ENCODE data around the gene ARID3B.
"Not testable (repeated sequence)": the region's sequence is repeated elsewhere in the genome, so short reads cannot be mapped to it uniquely, and the experiment has no call there.

ARID3B gene

DNA sequence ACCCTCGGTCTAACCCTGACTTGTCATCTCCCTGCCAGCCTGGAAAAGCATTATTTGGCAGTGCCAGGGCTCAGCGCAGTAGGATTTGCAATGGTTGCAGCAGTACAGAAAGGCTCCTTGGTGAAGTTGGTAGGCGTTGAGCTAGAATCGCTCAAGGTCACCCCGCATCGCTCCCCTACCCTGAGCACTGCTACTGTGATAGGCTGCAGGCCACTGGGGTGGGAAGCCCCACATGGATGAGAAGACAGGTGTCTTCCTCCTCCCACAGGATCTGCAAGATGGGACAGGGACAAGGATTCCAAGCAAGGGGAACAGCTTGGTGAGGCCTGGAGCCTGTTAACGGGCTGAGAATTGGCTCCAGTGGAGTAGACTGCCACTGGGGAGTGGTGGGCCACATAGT is 85.3 kb downstream of the ARID3B start:
- DNase-seq = no peak
- peaks cover 96% of the 10 kb centered on the region for H3K36me3 ChIP-seq
- TF ChIP-seq, protein P1, sequence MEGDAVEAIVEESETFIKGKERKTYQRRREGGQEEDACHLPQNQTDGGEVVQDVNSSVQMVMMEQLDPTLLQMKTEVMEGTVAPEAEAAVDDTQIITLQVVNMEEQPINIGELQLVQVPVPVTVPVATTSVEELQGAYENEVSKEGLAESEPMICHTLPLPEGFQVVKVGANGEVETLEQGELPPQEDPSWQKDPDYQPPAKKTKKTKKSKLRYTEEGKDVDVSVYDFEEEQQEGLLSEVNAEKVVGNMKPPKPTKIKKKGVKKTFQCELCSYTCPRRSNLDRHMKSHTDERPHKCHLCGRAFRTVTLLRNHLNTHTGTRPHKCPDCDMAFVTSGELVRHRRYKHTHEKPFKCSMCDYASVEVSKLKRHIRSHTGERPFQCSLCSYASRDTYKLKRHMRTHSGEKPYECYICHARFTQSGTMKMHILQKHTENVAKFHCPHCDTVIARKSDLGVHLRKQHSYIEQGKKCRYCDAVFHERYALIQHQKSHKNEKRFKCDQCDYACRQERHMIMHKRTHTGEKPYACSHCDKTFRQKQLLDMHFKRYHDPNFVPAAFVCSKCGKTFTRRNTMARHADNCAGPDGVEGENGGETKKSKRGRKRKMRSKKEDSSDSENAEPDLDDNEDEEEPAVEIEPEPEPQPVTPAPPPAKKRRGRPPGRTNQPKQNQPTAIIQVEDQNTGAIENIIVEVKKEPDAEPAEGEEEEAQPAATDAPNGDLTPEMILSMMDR (IDR thresholded peaks at IDR 0.05; ENCODE audit: low read depth, low read length) = no peak
- no peaks in the 10 kb centered on the region for H3K9me3 ChIP-seq (ENCODE audit: severe bottlenecking)
- no peaks in the 10 kb centered on the region for H3K27me3 ChIP-seq (ENCODE audit: insufficient read depth, low read depth, severe bottlenecking)
- H3K27ac ChIP-seq = no peak overlapping the region
- no peak overlapping the region for H3K4me3 ChIP-seq (ENCODE audit: low read depth, low read length)

DNA sequence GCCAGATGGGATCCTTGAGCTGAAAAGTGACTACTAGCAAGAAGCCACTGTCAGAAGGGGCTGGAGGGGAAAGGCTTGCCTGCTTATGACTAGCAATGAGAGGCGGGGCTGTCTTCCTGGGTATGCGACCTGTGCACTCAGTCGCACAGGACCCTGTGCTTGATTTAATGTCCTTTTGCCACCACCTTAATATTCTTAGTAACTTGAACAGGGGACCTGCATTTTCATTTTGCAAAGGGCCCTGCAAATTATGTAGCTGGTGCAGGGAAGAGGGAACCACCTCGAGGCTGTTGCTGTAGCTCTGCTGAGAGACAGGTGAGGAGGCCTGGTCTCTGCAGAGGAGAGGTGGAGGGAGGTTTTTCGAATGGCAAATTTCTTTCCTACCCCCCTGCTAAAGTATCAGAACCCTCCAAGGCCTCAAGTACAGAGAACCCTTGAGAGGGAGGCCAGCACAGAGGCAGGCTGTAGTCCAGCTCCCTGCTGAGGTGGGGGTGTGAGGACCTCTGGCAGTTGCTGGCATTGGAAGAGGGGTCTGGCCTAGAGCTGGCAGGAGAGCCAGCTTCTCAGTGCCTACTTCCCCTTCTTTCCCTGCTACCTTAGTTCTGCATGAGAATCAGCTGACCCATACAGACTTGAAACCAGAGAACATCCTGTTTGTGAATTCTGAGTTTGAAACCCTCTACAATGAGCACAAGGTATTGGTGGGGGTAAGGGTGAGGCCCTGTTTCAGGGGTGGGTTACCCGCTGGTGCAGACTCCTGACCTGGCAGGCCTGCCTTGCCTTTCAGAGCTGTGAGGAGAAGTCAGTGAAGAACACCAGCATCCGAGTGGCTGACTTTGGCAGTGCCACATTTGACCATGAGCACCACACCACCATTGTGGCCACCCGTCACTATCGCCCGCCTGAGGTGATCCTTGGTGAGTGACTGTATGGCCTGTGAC is 86.0 kb downstream of the ARID3B start:
- Histone ChIP-seq H3K9me3 (ENCODE audit: severe bottlenecking) (no peaks in the 10 kb centered on the region), H3K27ac (no peak overlapping the region), H3K36me3 (peaks cover 95% of the 10 kb centered on the region), H3K4me3 (ENCODE audit: low read depth, low read length) (no peak overlapping the region), H3K27me3 (ENCODE audit: insufficient read depth, low read depth, severe bottlenecking) (no peaks in the 10 kb centered on the region)
- TF ChIP-seq, protein P1 (IDR thresholded peaks at IDR 0.05; ENCODE audit: low read depth, low read length) = no peak
- DNase-seq = no peak

DNA sequence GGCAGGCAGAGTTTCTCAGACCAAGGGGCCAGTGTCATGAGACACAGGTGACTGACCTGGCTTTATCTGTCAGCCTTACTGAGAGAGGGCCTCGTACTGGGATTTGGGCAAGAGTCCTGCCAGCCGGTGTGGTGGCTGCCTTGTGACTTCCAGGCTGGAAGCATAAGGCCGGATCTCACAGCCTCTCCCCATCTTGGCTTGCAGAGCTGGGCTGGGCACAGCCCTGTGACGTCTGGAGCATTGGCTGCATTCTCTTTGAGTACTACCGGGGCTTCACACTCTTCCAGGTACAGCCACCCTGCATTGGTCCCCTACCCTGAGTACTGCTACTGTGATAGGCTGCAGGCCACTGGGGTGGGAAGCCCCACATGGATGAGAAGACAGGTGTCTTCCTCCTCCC is 86.7 kb downstream of the ARID3B start:
- H3K27me3 ChIP-seq (ENCODE audit: insufficient read depth, low read depth, severe bottlenecking) = no peaks in the 10 kb centered on the region
- H3K27ac ChIP-seq = no peak overlapping the region
- peaks cover 95% of the 10 kb centered on the region for H3K36me3 ChIP-seq
- TF ChIP-seq, protein P1 (IDR thresholded peaks at IDR 0.05; ENCODE audit: low read depth, low read length) = no peak
- no peak overlapping the region for H3K4me3 ChIP-seq (ENCODE audit: low read depth, low read length)
- H3K9me3 ChIP-seq (ENCODE audit: severe bottlenecking) = no peaks in the 10 kb centered on the region
- no peak for DNase-seq

DNA sequence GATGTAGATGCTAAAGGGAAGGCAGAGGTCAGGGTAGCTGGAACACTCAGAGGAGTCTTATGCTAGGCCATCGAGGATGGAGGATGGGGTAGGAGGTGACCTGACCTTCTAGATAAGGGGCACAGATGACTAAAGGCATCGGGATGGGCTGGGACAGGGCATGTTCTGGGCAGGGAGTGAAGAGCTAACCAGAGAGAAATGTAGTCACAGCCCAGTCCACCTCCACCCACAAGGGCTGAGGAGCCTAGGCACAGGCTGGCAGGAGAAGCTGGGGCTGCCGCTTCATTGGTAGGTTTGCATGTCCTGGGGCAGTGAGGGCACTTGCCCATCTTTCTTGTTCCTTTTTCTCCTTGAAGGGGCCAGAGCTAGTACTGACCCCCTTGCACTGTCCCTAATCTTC is 87.2 kb downstream of the ARID3B start:
- TF ChIP-seq, protein P1 (IDR thresholded peaks at IDR 0.05; ENCODE audit: low read depth, low read length) = no peak
- H3K27ac ChIP-seq = no peak overlapping the region

DNA sequence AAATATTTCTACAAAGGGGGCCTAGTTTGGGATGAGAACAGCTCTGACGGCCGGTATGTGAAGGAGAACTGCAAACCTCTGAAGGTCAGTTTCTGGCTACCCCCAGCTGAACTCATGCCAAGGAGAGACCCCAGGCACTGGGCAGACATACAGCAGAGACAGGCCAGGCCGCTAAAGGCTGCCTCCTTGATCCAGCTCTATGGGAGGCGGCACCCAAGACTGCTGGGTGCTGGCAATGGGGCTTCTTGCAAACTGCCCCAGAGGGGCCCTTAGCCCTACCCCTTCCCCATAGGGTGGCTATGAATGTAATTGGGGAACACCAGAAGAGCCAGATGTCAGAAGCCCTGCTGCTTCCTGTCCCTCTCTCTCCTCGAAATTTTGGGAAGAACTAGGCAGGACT is 87.9 kb downstream of the ARID3B start:
- H3K27me3 ChIP-seq (ENCODE audit: insufficient read depth, low read depth, severe bottlenecking) = no peaks in the 10 kb centered on the region
- no peak overlapping the region for H3K4me3 ChIP-seq (ENCODE audit: low read depth, low read length)
- no peak for DNase-seq
- TF ChIP-seq, protein P1 (IDR thresholded peaks at IDR 0.05; ENCODE audit: low read depth, low read length) = no peak
- no peaks in the 10 kb centered on the region for H3K9me3 ChIP-seq (ENCODE audit: severe bottlenecking)
- H3K36me3 ChIP-seq = peaks cover 95% of the 10 kb centered on the region
- H3K27ac ChIP-seq = no peak overlapping the region

More for the DNA sequence above, 87.2 kb downstream of the ARID3B start:
- peaks cover 95% of the 10 kb centered on the region for H3K36me3 ChIP-seq
- no peaks in the 10 kb centered on the region for H3K9me3 ChIP-seq (ENCODE audit: severe bottlenecking)
- H3K27me3 ChIP-seq (ENCODE audit: insufficient read depth, low read depth, severe bottlenecking) = no peaks in the 10 kb centered on the region
- H3K4me3 ChIP-seq (ENCODE audit: low read depth, low read length) = no peak overlapping the region
- DNase-seq = no peak

DNA sequence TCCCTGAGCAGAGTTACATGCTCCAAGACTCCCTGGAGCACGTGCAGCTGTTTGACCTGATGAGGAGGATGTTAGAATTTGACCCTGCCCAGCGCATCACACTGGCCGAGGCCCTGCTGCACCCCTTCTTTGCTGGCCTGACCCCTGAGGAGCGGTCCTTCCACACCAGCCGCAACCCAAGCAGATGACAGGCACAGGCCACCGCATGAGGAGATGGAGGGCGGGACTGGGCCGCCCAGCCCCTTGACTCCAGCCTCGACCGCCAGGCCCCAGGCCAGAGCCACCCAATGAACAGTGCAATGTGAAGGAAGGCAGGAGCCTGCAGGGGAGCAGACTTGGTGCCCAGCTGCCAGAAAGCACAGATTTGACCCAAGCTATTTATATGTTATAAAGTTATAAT is 88.7 kb downstream of the ARID3B start:
- H3K36me3 ChIP-seq = peaks cover 95% of the 10 kb centered on the region
- not testable (repeated sequence) for DNase-seq; H3K9me3 ChIP-seq (ENCODE audit: severe bottlenecking); H3K4me3 ChIP-seq (ENCODE audit: low read depth, low read length); H3K27ac ChIP-seq; H3K27me3 ChIP-seq (ENCODE audit: insufficient read depth, low read depth, severe bottlenecking)

All from WERI-Rb-1 (cell line).